Aorta (tissue), 5 donors: ENCODE results near the gene LIMK2. TPM values are rescaled to one million over a fixed set of nuclear protein-coding genes. Genes with fewer than 3 reads are reported as not detected.
"Not testable (repeated sequence)": the region's sequence is repeated elsewhere in the genome, so short reads cannot be mapped to it uniquely, and the experiment has no call there.

Experiments
- ATAC-seq: fragments of 200-7000 bp; cut with Tn5 transposase; one replicate; pipeline ENCODE4 v1.9.1; 2022; ENCODE audit warnings: moderate library complexity; ENCODE audit not compliant: low FRiP score
- DNase-seq, 2 donors: peaks; one replicate each; pipeline ENCODE4 v3.0.0-alpha.2; 2020
- H3K27ac ChIP-seq, 2 donors: one replicate each; pipeline ENCODE4 v1.5.1; 2013; ENCODE audit warnings: low read length in 2 of 2, mild to moderate bottlenecking in 2 of 2, moderate library complexity in 2 of 2, control low read depth in 1 of 2, inconsistent platforms in 1 of 2, low read depth in 1 of 2
- H3K27me3 ChIP-seq, 2 donors: one replicate each; pipeline ENCODE4 v1.6.1; 2013; ENCODE audit warnings: control low read depth in 1 of 2, low read length in 1 of 2, mild to moderate bottlenecking in 1 of 2, moderate library complexity in 1 of 2; ENCODE audit not compliant: insufficient read depth in 2 of 2, control insufficient read depth in 1 of 2
- H3K36me3 ChIP-seq, 2 donors: one replicate each; pipeline ENCODE4 v1.6.1; 2013; ENCODE audit warnings: control low read depth in 1 of 2, low read length in 1 of 2, mild to moderate bottlenecking in 1 of 2; ENCODE audit not compliant: insufficient read depth in 2 of 2, control insufficient read depth in 1 of 2
- H3K4me1 ChIP-seq, 2 donors: one replicate each; pipeline ENCODE4 v1.6.1; 2013; ENCODE audit warnings: low read length in 2 of 2, control low read depth in 1 of 2, mild to moderate bottlenecking in 1 of 2, moderate library complexity in 1 of 2; ENCODE audit not compliant: insufficient read depth in 2 of 2, control insufficient read depth in 1 of 2
- H3K4me3 ChIP-seq, 2 donors: one replicate each; pipeline ENCODE4 v1.5.1; 2013; ENCODE audit warnings: low read length in 2 of 2, control low read depth in 1 of 2, mild to moderate bottlenecking in 1 of 2
- H3K9me3 ChIP-seq: one replicate; pipeline ENCODE4 v1.6.1; 2013; ENCODE audit warnings: mild to moderate bottlenecking, low read length; ENCODE audit not compliant: control insufficient read depth
- WGBS, 2 donors: extraction: QIAGEN DNeasy Blood & Tissue Kit; methylation state at CpG; one replicate each; pipeline ENCODE4 v1.1.7; 2013; 5-methylcytosine and 5-hydroxymethylcytosine counted together
- intact Hi-C, 2 donors: fragments of 100-400 bp; cut with DNase I; formaldehyde crosslinking; loops; one replicate each; pipeline versions ENCODE4 v1.14.2 to v1.15.0; 2022
- polyA plus RNA-seq, 2 donors: library from polyadenylated mRNA; stranded (reverse); fragments of 200-250 nt; gene quantifications; one replicate each; pipeline ENCODE4 v1.2.3, GENCODE V29; 2013
- total RNA-seq, 2 donors: library from RNA; stranded (reverse); fragmentation: NEBNext Ultra II Directional; extraction: Animal tissue kit (Norgen Biotek cat#: 25700); gene quantifications; one replicate each; pipeline ENCODE4 v1.2.1, GENCODE V29; 2021
- donor health status: healthy with polysubstance abuse.
- donor health status: Bipolar disorder and iron deficiency.
- donor health status: DM: no; HTN: no; CAD: no.
- donor health status: DM: no; HTN: no; CAD: no.
- donor health status: DM: yes; HTN: yes; CAD: no.

LIMK2 gene
- total and polyA plus RNA-seq, 4 donors, result 10.9 to 55.2 (median 32.1) TPM

- Histone ChIP-seq H3K4me3 (no peak overlapping the region), H3K27ac (no peak overlapping the region), H3K4me1 (no peaks in the 10 kb centered on the region), H3K27me3 (no peaks in the 10 kb centered on the region), H3K36me3 (no peaks in the 10 kb centered on the region), H3K9me3 (no peaks in the 10 kb centered on the region)
- intact Hi-C loops, result loop anchor here (5.0 kb wide), 2 partner anchors 126 to 286 kb away; partner anchors contain the start of gene SELENOM (in 1 of the 2)
- DNase-seq, result no peak
- no peak for ATAC-seq
- 78 to 87% methylated on average over 3 of the region's 3 CpGs for WGBS, 2 donors
Observed at GRCh38 chr22:31233001-31233400, 20.9 kb downstream of the LIMK2 start.

GRCh38 chr22:31235081-31235480 lies 23.0 kb downstream of the LIMK2 start:
- Histone ChIP-seq H3K27ac (no peak overlapping the region), H3K4me1 (no peaks in the 10 kb centered on the region), H3K9me3 (no peaks in the 10 kb centered on the region), H3K4me3 (no peak overlapping the region), H3K27me3 (no peaks in the 10 kb centered on the region), H3K36me3 (no peaks in the 10 kb centered on the region)
- intact Hi-C loops, result no loop called here
- ATAC-seq, result no peak
- no peak for DNase-seq
- 64 to 81% methylated on average over 3 of the region's 3 CpGs for WGBS, 2 donors

GRCh38 chr22:31236044-31236443 lies 23.9 kb downstream of the LIMK2 start:
- DNase-seq, ATAC-seq, intact Hi-C loops, H3K27ac ChIP-seq, H3K27me3 ChIP-seq, H3K9me3 ChIP-seq, H3K4me3 ChIP-seq, H3K36me3 ChIP-seq, H3K4me1 ChIP-seq: not testable (repeated sequence)
- WGBS, 2 donors, result 95 to 97% methylated on average over 4 of the region's 4 CpGs

GRCh38 chr22:31238057-31238456 lies 26.0 kb downstream of the LIMK2 start:
- no peaks in the 10 kb centered on the region for H3K36me3 ChIP-seq
- ATAC-seq (no peak), DNase-seq (no peak)
- H3K4me3 ChIP-seq, result no peak overlapping the region
- 100% methylated on average over 1 of the region's 1 CpG for WGBS, 2 donors
- intact Hi-C loops, result no loop called here
- no peaks in the 10 kb centered on the region for H3K27me3 ChIP-seq
- no peak overlapping the region for H3K27ac ChIP-seq
- H3K4me1 ChIP-seq, result no peaks in the 10 kb centered on the region
- H3K9me3 ChIP-seq, result no peaks in the 10 kb centered on the region

DNA sequence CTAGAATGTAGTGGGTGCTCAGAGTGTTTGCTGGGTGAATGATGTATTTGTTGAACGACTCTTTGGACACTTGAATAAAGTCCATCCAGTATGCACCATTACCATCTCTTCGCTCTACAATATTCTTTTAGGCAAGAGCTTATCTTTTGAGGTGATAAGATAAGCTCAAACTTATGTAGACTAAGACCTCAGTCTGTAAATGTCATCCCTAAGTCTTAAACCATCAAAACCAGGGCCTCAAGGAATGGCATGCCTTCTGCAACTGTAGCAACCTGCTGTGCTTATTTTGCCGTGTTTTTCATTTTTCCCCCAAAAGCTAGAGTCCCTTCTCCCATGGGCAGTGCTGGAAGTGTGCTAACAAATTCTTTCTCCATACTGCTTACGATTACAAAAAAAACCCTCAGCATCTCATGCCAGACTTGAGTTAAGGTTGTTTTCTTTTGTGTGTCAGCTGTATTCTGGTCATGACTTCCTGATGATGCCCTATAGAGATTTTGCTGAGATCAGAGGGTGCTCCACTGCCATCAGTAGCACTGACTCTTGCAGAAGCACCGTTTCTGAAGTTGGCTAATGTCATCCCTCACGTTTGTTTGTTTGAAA lies 27.8 kb downstream of the LIMK2 start:
- H3K4me3 ChIP-seq, result no peak overlapping the region
- WGBS, 2 donors, result 12 to 29% methylated on average over 6 of the region's 6 CpGs
- H3K27ac ChIP-seq, result no peak overlapping the region
- intact Hi-C loops, result no loop called here
- H3K27me3 ChIP-seq, result no peaks in the 10 kb centered on the region
- ATAC-seq (no peak), DNase-seq (no peak)
- H3K9me3 ChIP-seq, result no peaks in the 10 kb centered on the region
- peaks cover 5 to 6% of the 10 kb centered on the region in 2 donors for H3K4me1 ChIP-seq
- H3K36me3 ChIP-seq, result no peaks in the 10 kb centered on the region

DNA sequence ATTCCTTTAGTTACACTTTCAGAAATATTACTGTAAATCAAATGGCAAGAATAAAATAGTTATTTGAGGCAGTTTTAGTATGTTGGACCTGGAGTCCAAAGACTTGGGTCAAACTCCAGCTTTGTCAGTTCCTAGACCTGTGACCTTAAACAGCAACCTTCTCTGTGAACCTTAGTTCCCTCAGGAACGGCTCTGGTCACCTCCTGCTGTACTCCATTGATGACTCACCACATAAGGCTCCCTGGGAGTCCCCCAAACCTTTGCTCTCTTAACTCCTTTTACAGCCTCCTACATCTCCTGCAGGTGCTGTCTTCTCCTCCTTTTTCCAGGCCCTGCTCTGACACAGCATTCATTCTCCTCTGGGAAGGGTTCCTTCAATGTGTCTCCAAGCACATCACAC lies 29.1 kb downstream of the LIMK2 start:
- H3K36me3 ChIP-seq, result no peaks in the 10 kb centered on the region
- no peak overlapping the region for H3K4me3 ChIP-seq
- H3K9me3 ChIP-seq, result no peaks in the 10 kb centered on the region
- DNase-seq, result no peak
- intact Hi-C loops, result no loop called here
- no peak overlapping the region for H3K27ac ChIP-seq
- 39 to 43% methylated on average over 1 of the region's 1 CpG for WGBS, 2 donors
- H3K4me1 ChIP-seq, result peaks cover 5 to 7% of the 10 kb centered on the region in 2 donors
- H3K27me3 ChIP-seq, result no peaks in the 10 kb centered on the region
- ATAC-seq, result no peak

- Histone ChIP-seq H3K36me3 (no peaks in the 10 kb centered on the region), H3K4me1 (peaks cover 5 to 7% of the 10 kb centered on the region in 2 donors), H3K27me3 (no peaks in the 10 kb centered on the region), H3K27ac (no peak overlapping the region), H3K9me3 (no peaks in the 10 kb centered on the region), H3K4me3 (no peak overlapping the region)
- intact Hi-C loops, result no loop called here
- no peak for DNase-seq
- no peak for ATAC-seq
Observed at GRCh38 chr22:31241936-31242335, 29.8 kb downstream of the LIMK2 start.

- intact Hi-C loops, result no loop called here
- Histone ChIP-seq H3K27me3 (no peaks in the 10 kb centered on the region), H3K36me3 (no peaks in the 10 kb centered on the region), H3K27ac (peak overlapping the region in 1 of 2 donors; percentile 65), H3K4me1 (peaks cover 5 to 7% of the 10 kb centered on the region in 2 donors), H3K4me3 (no peak overlapping the region), H3K9me3 (no peaks in the 10 kb centered on the region)
- no peak for DNase-seq
- WGBS, 2 donors, result 49 to 61% methylated on average over 5 of the region's 5 CpGs
- no peak for ATAC-seq
Observed at GRCh38 chr22:31243339-31244045, 31.4 kb downstream of the LIMK2 start.
